ENCODE measurements around the gene IPO7.

IPO7 gene

GRCh38 chr11:9495803-9496514, 111.5 kb downstream of the IPO7 start:
- no peak for DNase-seq

All from activated T-cell treated with anti-CD3 and anti-CD28 coated beads for 4 hours (primary cell).